MM.1S (cell line): ENCODE results near the gene DGLUCY.

ENCODE experiments used
- CTCF ChIP-seq: fragments of 300-600 bp; sonication (generic); IDR thresholded peaks from 2 replicates; pipeline ENCODE4 v1.5.1; 2016; ENCODE audit warnings: antibody characterized with exemption, low read length, mixed read lengths
- EZH2 ChIP-seq: fragments of 300-600 bp; sonication (generic); optimal IDR thresholded peaks from 2 replicates; pipeline ENCODE3; 2017; ENCODE audit warnings: low read depth, mild to moderate bottlenecking, antibody characterized with exemption, low read length, mixed read lengths
- EZH2phosphoT487 ChIP-seq: fragments of 300-600 bp; sonication (generic); IDR thresholded peaks from 2 replicates; pipeline ENCODE4 v1.6.1; 2018; ENCODE audit warnings: antibody characterized with exemption, low read length

GRCh38 chr14:91227183-91227628, 113.3 kb downstream of the DGLUCY start:
- TF ChIP-seq CTCF (no peak), EZH2 (no peak), EZH2phosphoT487 (no peak)
